ENCODE data around the gene TTLL6.
A peak's percentile ranks its signal among the peaks of the same experiment; 100 is the strongest.

The TTLL6 gene

GRCh38 chr17:48816774-48817590 is at the start of gene TTLL6:
Gene TTLL6 (minus strand): TSS chr17:48817229. CDS start chr17:48817072, 157 bp downstream.
- H3K4me3 ChIP-seq (ENCODE audit: low read length, poor library complexity, severe bottlenecking): peak within 1 kb of the TSS; percentile 73
- H3K79me2 ChIP-seq (ENCODE audit: insufficient read depth, low read length): no peaks in the 10 kb centered on the region
- H3K9me2 ChIP-seq (replicated peaks; ENCODE audit: low read depth, low read length): no peaks in the 10 kb centered on the region
- H3F3A ChIP-seq (ENCODE audit: low read depth): peaks cover 9% of the 10 kb centered on the region; the same call in 1 of the 2 replicates
- no peaks in the 10 kb centered on the region for H3K9me3 ChIP-seq (ENCODE audit: insufficient read depth, low read depth, low read length)
- H4K20me1 ChIP-seq (ENCODE audit: insufficient read depth, low read length, poor library complexity, severe bottlenecking): no peaks in the 10 kb centered on the region
- TF ChIP-seq, protein P1, sequence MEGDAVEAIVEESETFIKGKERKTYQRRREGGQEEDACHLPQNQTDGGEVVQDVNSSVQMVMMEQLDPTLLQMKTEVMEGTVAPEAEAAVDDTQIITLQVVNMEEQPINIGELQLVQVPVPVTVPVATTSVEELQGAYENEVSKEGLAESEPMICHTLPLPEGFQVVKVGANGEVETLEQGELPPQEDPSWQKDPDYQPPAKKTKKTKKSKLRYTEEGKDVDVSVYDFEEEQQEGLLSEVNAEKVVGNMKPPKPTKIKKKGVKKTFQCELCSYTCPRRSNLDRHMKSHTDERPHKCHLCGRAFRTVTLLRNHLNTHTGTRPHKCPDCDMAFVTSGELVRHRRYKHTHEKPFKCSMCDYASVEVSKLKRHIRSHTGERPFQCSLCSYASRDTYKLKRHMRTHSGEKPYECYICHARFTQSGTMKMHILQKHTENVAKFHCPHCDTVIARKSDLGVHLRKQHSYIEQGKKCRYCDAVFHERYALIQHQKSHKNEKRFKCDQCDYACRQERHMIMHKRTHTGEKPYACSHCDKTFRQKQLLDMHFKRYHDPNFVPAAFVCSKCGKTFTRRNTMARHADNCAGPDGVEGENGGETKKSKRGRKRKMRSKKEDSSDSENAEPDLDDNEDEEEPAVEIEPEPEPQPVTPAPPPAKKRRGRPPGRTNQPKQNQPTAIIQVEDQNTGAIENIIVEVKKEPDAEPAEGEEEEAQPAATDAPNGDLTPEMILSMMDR (conservative IDR thresholded peaks at IDR 0.05; ENCODE audit: low read length): no peak
- TF ChIP-seq EZH2phosphoT487 (IDR thresholded peaks at IDR 0.05; ENCODE audit: borderline replicate concordance): no peak
- peak within 1 kb of the TSS; percentile 80 for H2AFZ ChIP-seq (ENCODE audit: low read length)
- peak within 1 kb of the TSS; percentile 96 for H3K4me2 ChIP-seq (ENCODE audit: low read depth, low read length, poor library complexity, severe bottlenecking)
- no peaks in the 10 kb centered on the region for H3K27me3 ChIP-seq (ENCODE audit: insufficient read depth, low read length, poor library complexity, severe bottlenecking)
- H3K9ac ChIP-seq (ENCODE audit: low read depth, low read length, poor library complexity, severe bottlenecking): peak within 1 kb of the TSS; percentile 43
- H3K36me3 ChIP-seq (ENCODE audit: insufficient read depth, low read length): no peaks in the 10 kb centered on the region
- peaks cover 12% of the 10 kb centered on the region for H3K4me1 ChIP-seq (ENCODE audit: insufficient read depth, low read length, poor library complexity, severe bottlenecking)

- Histone ChIP-seq H3K27me3 (ENCODE audit: insufficient read depth, low read length, poor library complexity, severe bottlenecking) (no peaks in the 10 kb centered on the region), H3K36me3 (ENCODE audit: insufficient read depth, low read length) (peaks cover 13% of the 10 kb centered on the region; the same call in 1 of the 2 replicates), H3F3A (ENCODE audit: low read depth) (peaks cover 6% of the 10 kb centered on the region; the same call in 1 of the 2 replicates), H3K4me2 (ENCODE audit: low read depth, low read length, poor library complexity, severe bottlenecking) (no peak overlapping the region), H3K9me2 (replicated peaks; ENCODE audit: low read depth, low read length) (no peaks in the 10 kb centered on the region), H2AFZ (ENCODE audit: low read length) (no peak overlapping the region), H3K4me1 (ENCODE audit: insufficient read depth, low read length, poor library complexity, severe bottlenecking) (peaks cover 13% of the 10 kb centered on the region), H3K9me3 (ENCODE audit: insufficient read depth, low read depth, low read length) (no peaks in the 10 kb centered on the region), H3K4me3 (ENCODE audit: low read length, poor library complexity, severe bottlenecking) (no peak overlapping the region), H3K79me2 (ENCODE audit: insufficient read depth, low read length) (no peaks in the 10 kb centered on the region), H3K9ac (ENCODE audit: low read depth, low read length, poor library complexity, severe bottlenecking) (no peak overlapping the region), H4K20me1 (ENCODE audit: insufficient read depth, low read length, poor library complexity, severe bottlenecking) (no peaks in the 10 kb centered on the region)
- TF ChIP-seq, protein P1 (conservative IDR thresholded peaks at IDR 0.05; ENCODE audit: low read length): no peak
Observed at GRCh38 chr17:48860456-48860855, 43.4 kb upstream of the TTLL6 start.

DNA sequence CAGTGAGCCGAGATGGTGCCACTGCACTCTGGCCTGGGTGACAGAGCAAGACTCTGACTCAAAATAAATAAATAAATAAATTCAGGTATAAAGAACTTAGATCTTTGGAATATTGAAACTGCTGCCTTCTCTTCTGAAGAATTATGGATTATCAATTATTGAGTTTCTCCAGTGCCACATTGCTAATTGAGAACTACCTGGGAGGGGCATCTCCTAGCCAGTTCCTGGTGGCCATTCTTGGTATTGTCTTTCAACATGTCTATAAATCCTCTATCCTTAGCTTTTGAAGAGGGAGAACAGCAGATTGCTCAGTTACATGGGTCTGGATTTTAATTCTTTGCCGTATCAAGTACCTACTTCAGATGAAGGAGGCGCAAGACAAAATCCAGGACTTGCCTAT is 43.0 kb upstream of the TTLL6 start:
- H3K9me2 ChIP-seq (replicated peaks; ENCODE audit: low read depth, low read length): no peaks in the 10 kb centered on the region
- H3K9me3 ChIP-seq (ENCODE audit: insufficient read depth, low read depth, low read length): no peaks in the 10 kb centered on the region
- TF ChIP-seq, protein P1 (conservative IDR thresholded peaks at IDR 0.05; ENCODE audit: low read length): peak; percentile 34; the same call in 1 of the 2 replicates
- TF ChIP-seq EZH2phosphoT487 (IDR thresholded peaks at IDR 0.05; ENCODE audit: borderline replicate concordance): no peak
- no peaks in the 10 kb centered on the region for H3K27me3 ChIP-seq (ENCODE audit: insufficient read depth, low read length, poor library complexity, severe bottlenecking)
- no peak overlapping the region for H2AFZ ChIP-seq (ENCODE audit: low read length)
- H3K4me1 ChIP-seq (ENCODE audit: insufficient read depth, low read length, poor library complexity, severe bottlenecking): peaks cover 17% of the 10 kb centered on the region
- H3F3A ChIP-seq (ENCODE audit: low read depth): peaks cover 6% of the 10 kb centered on the region; the same call in 1 of the 2 replicates
- H3K36me3 ChIP-seq (ENCODE audit: insufficient read depth, low read length): peaks cover 17% of the 10 kb centered on the region; the same call in 1 of the 2 replicates
- H3K4me3 ChIP-seq (ENCODE audit: low read length, poor library complexity, severe bottlenecking): no peak overlapping the region
- H3K9ac ChIP-seq (ENCODE audit: low read depth, low read length, poor library complexity, severe bottlenecking): no peak overlapping the region
- no peaks in the 10 kb centered on the region for H3K79me2 ChIP-seq (ENCODE audit: insufficient read depth, low read length)
- H4K20me1 ChIP-seq (ENCODE audit: insufficient read depth, low read length, poor library complexity, severe bottlenecking): no peaks in the 10 kb centered on the region
- no peak overlapping the region for H3K4me2 ChIP-seq (ENCODE audit: low read depth, low read length, poor library complexity, severe bottlenecking)

Measured in Loucy (cell line).